Measurements from ENCODE around the gene ZC3HAV1L.

- TF ChIP-seq CTCF (IDR thresholded peaks at IDR 0.05; ENCODE audit: insufficient read depth, low read length): no peak
- no peak for TF ChIP-seq POLR2AphosphoS5 (IDR thresholded peaks at IDR 0.05; ENCODE audit: low read depth)
Observed at GRCh38 chr7:139054101-139054500, 18.3 kb upstream of the ZC3HAV1L start.

Measured in HL-60 (cell line).